Gastroesophageal sphincter (tissue), 4 donors: Measurements from ENCODE around the gene TTLL4. TPM values are rescaled to one million over a fixed set of nuclear protein-coding genes. Genes with fewer than 3 reads are reported as not detected.

Source experiments
- ATAC-seq: fragments of 150-250 bp; one replicate; pipeline ENCODE4 v1.9.1; 2016; ENCODE audit warnings: mild to moderate bottlenecking, moderate library complexity
- H3K27ac ChIP-seq, 4 donors: fragments of 200-600 bp; sonication (generic) in 3 of 4; 1 replicate in 3 of 4; 2 replicates in 1 of 4; pipeline ENCODE4 v1.5.1; 2016 to 2019
- H3K27me3 ChIP-seq: fragments of 200-600 bp; sonication (generic); one replicate; pipeline ENCODE4 v1.5.1; 2019
- H3K36me3 ChIP-seq, 2 donors: fragments of 200-600 bp; sonication (generic); one replicate each; pipeline ENCODE4 v1.5.1; 2019; ENCODE audit warnings: control low read depth in 1 of 2
- H3K4me1 ChIP-seq, 3 donors: fragments of 200-600 bp; sonication (generic); 1 replicate in 2 of 3; 2 replicates in 1 of 3; pipeline ENCODE4 v1.5.1; 2016 to 2019; ENCODE audit warnings: control low read depth in 2 of 3
- H3K4me3 ChIP-seq, 2 donors: fragments of 200-600 bp; sonication (generic); one replicate each; pipeline ENCODE4 v1.5.1; 2019; ENCODE audit warnings: mild to moderate bottlenecking in 1 of 2, moderate library complexity in 1 of 2
- H3K9me3 ChIP-seq, 3 donors: fragments of 200-600 bp; sonication (generic); one replicate each; pipeline ENCODE4 v1.5.1; 2017 to 2019; ENCODE audit warnings: control low read depth in 2 of 3
- EP300 ChIP-seq: sonication (generic); formaldehyde crosslinking; IDR thresholded peaks from one replicate; pipeline ENCODE4 v1.6.1; 2017; ENCODE audit warnings: antibody characterized with exemption, mild to moderate bottlenecking
- POLR2A ChIP-seq, 2 donors: fragments of 450-650 bp; IDR thresholded peaks; one replicate each; pipeline ENCODE4 v1.6.1; 2017; ENCODE audit warnings: antibody characterized with exemption in 2 of 2, mild to moderate bottlenecking in 2 of 2, moderate library complexity in 1 of 2
- POLR2AphosphoS5 ChIP-seq: sonication (generic); formaldehyde crosslinking; IDR thresholded peaks from one replicate; pipeline ENCODE4 v1.6.1; 2017; ENCODE audit warnings: antibody characterized with exemption
- WGBS, 2 donors: methylation state at CpG; one replicate each; pipeline ENCODE4 v1.1.5; 2018; ENCODE audit warnings: low coverage in 1 of 2; 5-methylcytosine and 5-hydroxymethylcytosine counted together
- total RNA-seq, 4 donors: library from RNA; depleted of rRNA; stranded (reverse); fragments of >200 nt; gene quantifications; one replicate each; pipeline ENCODE4 v1.1.0, GENCODE V29; 2016
- TF ChIP-seq, protein P1 (sequence below), 4 experiments: fragments of 200-600 bp in 2 of 4; fragments of 450-650 bp in 2 of 4; sonication (generic) in 1 of 4; IDR thresholded peaks; one replicate each; pipeline ENCODE4 v1.5.1; 2017 to 2019; ENCODE audit warnings: antibody characterized with exemption in 4 of 4, mild to moderate bottlenecking in 2 of 4, moderate library complexity in 2 of 4

The TTLL4 gene
- total RNA-seq, 4 donors from 2014 or later, result 6.5 to 12.1 (median 8.7) TPM

DNA sequence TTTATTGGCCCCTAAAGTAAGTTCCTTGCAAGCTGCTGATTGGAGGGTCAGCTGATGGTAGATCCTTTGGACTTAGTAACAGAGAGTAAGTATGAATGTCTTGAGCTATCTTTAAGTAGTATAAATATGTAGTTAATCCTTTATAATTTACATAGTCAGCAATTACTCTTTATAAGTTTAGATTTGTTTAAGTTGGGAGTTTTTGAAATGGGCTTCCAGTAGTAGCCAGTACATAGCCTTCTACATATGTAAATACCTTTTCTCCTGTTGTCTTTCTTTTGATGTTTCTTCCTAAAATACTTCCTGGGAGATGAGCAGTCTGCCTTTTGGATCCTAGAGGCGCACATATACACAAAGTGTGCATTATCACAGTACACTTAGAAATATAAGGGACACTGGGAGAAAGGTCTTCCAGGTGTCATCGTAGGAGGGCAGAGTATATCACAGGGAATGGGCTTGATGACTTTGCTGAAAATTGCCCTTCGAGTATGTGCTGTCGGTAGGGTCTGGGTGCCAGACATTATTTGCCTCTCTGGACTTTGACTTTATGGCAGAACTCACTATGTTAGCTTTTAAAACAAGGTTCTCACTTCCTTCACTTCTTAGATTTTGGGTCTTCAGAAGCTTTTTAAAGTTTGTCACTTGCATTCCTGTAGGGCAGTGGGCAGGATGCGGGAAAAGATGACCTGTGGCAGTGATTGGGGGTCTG is 21.6 kb downstream of the TTLL4 start:
- Histone ChIP-seq H3K27me3 (no peaks in the 10 kb centered on the region), H3K9me3 (peaks cover 0 to 5% (median 0%) of the 10 kb centered on the region in 3 donors), H3K36me3 (peaks cover 0 to 3% of the 10 kb centered on the region in 2 donors), H3K27ac (peak overlapping the region in 3 of 4 donors; percentile 44 to 69 (median 56)), H3K4me1 (peaks cover 0 to 36% (median 5%) of the 10 kb centered on the region in 3 donors), H3K4me3 (no peak overlapping the region)
- TF ChIP-seq, protein P1, sequence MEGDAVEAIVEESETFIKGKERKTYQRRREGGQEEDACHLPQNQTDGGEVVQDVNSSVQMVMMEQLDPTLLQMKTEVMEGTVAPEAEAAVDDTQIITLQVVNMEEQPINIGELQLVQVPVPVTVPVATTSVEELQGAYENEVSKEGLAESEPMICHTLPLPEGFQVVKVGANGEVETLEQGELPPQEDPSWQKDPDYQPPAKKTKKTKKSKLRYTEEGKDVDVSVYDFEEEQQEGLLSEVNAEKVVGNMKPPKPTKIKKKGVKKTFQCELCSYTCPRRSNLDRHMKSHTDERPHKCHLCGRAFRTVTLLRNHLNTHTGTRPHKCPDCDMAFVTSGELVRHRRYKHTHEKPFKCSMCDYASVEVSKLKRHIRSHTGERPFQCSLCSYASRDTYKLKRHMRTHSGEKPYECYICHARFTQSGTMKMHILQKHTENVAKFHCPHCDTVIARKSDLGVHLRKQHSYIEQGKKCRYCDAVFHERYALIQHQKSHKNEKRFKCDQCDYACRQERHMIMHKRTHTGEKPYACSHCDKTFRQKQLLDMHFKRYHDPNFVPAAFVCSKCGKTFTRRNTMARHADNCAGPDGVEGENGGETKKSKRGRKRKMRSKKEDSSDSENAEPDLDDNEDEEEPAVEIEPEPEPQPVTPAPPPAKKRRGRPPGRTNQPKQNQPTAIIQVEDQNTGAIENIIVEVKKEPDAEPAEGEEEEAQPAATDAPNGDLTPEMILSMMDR (IDR thresholded peaks at IDR 0.05), result no peak
- no peak for TF ChIP-seq EP300
- no peak for TF ChIP-seq POLR2A (IDR thresholded peaks at IDR 0.05)
- TF ChIP-seq POLR2AphosphoS5, result no peak
- no peak for ATAC-seq
- WGBS, 2 donors, result 84 to 95% methylated on average over 4 to 5 of the region's 5 CpGs

GRCh38 chr2:218732761-218733158 is 22.1 kb downstream of the TTLL4 start:
- Histone ChIP-seq H3K4me1 (peaks cover 0 to 36% (median 5%) of the 10 kb centered on the region in 3 donors), H3K9me3 (peaks cover 0 to 2% (median 0%) of the 10 kb centered on the region in 3 donors), H3K36me3 (peaks cover 0 to 9% of the 10 kb centered on the region in 2 donors), H3K27ac (peak overlapping the region in 2 of 4 donors; percentile 44 to 56), H3K27me3 (no peaks in the 10 kb centered on the region), H3K4me3 (no peak overlapping the region)
- no peak for ATAC-seq
- TF ChIP-seq POLR2AphosphoS5, result no peak
- TF ChIP-seq POLR2A (IDR thresholded peaks at IDR 0.05), result no peak
- TF ChIP-seq EP300, result no peak
- TF ChIP-seq, protein P1 (IDR thresholded peaks at IDR 0.05), result no peak
- 69 to 80% methylated on average over 1 to 2 of the region's 2 CpGs for WGBS, 2 donors

DNA sequence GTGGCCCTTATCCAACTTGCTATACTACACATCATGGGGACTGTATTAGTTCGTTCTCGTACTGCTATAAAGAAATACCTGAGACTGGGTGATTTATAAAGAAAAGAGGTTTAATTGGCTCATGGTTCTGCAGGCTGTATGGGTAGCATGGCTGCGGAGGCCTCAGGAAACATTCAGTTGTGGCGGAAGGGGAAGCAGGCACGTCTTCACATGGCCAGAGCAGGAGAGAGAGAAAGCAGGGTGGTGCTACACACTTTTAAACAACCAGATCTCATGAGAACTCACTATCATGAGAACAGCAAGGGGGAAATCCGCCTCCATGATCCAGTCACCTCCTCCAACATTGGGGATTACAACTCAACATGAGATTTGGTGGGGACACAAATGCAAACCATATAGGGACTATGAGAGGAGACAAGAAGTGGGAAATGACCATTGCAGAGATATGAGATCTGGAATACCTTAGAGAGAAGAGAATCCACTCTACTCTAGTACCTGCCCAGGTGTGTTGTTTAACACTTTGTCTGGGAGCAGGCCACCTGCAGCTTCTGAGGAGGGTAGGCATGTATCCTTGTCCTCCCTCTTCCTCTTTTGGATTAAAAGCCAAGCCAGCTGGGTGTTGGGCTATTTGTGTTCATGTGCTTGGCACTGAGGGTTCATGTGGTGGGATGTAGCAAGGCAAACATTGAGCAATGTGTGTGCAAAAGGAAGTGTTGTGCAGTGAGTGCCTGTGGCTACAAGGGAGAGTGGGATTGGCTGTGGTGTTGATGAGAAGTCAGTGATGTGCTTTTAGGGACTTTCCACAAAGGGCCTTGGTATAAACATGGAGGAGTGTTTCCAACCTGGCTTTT is 22.8 kb downstream of the TTLL4 start:
- Histone ChIP-seq H3K9me3 (no peaks in the 10 kb centered on the region), H3K27ac (peak overlapping the region in 1 of 4 donors; percentile 12), H3K36me3 (peaks cover 0 to 15% of the 10 kb centered on the region in 2 donors), H3K4me1 (peaks cover 0 to 36% (median 5%) of the 10 kb centered on the region in 3 donors), H3K4me3 (no peak overlapping the region), H3K27me3 (no peaks in the 10 kb centered on the region)
- peak; percentile 83 for ATAC-seq
- WGBS, 2 donors, result 78 to 90% methylated on average over 5 to 6 of the region's 6 CpGs
- TF ChIP-seq EP300 (no peak), POLR2AphosphoS5 (no peak), POLR2A (IDR thresholded peaks at IDR 0.05) (no peak)
- TF ChIP-seq, protein P1 (IDR thresholded peaks at IDR 0.05), result no peak

DNA sequence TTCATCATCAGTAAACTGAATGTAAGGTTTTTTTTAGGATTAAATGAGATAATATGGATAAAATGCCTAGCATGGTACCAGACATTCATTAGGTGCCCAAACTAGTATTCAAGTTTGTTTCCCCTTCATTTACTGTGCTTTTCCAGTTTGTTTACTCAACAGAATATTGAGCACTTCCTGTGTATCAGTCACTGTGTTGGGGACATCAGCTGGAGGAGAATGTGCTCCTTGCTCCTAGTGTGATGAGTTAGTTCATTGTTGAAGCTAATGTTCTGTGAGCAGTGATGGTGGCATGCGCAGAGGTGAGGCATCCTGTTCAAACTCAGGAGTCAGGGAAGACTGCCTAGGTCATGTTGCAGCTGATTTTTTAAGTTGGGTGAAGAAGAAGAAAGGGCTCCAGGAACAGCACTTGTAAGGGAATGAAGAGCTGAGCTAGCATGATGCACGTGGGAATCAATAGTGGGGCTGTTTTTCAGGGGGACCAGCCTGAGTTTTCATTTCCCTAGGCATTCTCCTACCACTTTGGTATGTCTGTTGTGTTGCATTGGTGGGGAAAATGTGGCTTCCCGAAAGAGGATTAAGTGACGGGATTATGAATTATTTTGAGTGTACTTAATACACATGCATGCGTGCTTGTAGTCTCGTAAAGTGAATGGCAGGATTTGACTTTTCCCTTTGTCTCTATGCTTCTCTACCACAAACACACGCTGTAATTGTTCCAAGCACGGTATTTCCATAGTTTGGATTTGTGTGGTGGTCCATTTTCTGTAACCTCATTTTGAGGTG is 23.7 kb downstream of the TTLL4 start:
- no peaks in the 10 kb centered on the region for H3K27me3 ChIP-seq
- WGBS, 2 donors, result 86 to 90% methylated on average over 7 of the region's 8 CpGs
- H3K36me3 ChIP-seq, result peaks cover 0 to 24% of the 10 kb centered on the region in 2 donors
- TF ChIP-seq, protein P1 (IDR thresholded peaks at IDR 0.05), result no peak
- TF ChIP-seq POLR2A (IDR thresholded peaks at IDR 0.05) (no peak), POLR2AphosphoS5 (no peak)
- H3K9me3 ChIP-seq, result no peaks in the 10 kb centered on the region
- H3K27ac ChIP-seq, result peak overlapping the region in 1 of 4 donors; percentile 24
- ATAC-seq, result no peak
- H3K4me1 ChIP-seq, result peaks cover 0 to 36% (median 5%) of the 10 kb centered on the region in 3 donors
- no peak overlapping the region for H3K4me3 ChIP-seq
